K562 (cell line): ENCODE data around the gene ROMO1. TPM values are rescaled to one million over a fixed set of nuclear protein-coding genes. Genes with fewer than 3 reads are reported as not detected.
"Not testable (repeated sequence)": the region's sequence is repeated elsewhere in the genome, so short reads cannot be mapped to it uniquely, and the experiment has no call there.

ENCODE experiments used
- ATAC-seq: fragments of 200-7000 bp; cut with Tn5 transposase; 3 replicates; pipeline ENCODE4 v1.9.1; 2020; ENCODE audit warnings: moderate library complexity
- BruUV-seq: library from RNA; stranded (reverse); fragments of 400-500 nt; replicated peaks from 2 replicates; lab custom pipeline; 2021; lab: Mats Ljungman, UMichigan
- CTCF ChIA-PET: fragments of 300-600 bp; formaldehyde crosslinking; extraction: SDS; loops from one replicate; lab custom pipeline; 2021; ENCODE audit warnings: low intra/inter-chr PET ratio; lab: Yijun Ruan, JAX
- POLR2A ChIA-PET: fragments of 300-600, 350-650 bp; sonication (Branson Sonifier 250); formaldehyde crosslinking; extraction: SDS; loops from one replicate; lab custom pipeline; 2021; ENCODE audit warnings: antibody characterized with exemption, inconsistent platforms; lab: Yijun Ruan, JAX
- DNase-seq, 4 experiments: peaks; one replicate each; pipeline versions ENCODE4 v3.0.0 to v3.0.0-alpha.2; 2011 to 2018; ENCODE audit warnings: low spot score in 3 of 4, mixed read lengths in 3 of 4; ENCODE audit errors: extremely low read depth in 1 of 4
- FAIRE-seq: peaks from 2 replicates; lab custom pipeline; 2011; peaks lifted over from hg19 to GRCh38; lab: Jason Lieb, UNC
- H2AFZ ChIP-seq: 2 replicates; pipeline ENCODE4 v1.6.0; 2011; ENCODE audit warnings: low read depth, low read length, control low read depth, inconsistent platforms
- H3K27ac ChIP-seq: fragments of 200-600 bp; 3 replicates; pipeline ENCODE4 v1.8.0; 2011; ENCODE audit warnings: low read depth, mild to moderate bottlenecking, control low read depth, inconsistent platforms, low read length, moderate library complexity, mixed read lengths; ENCODE audit errors: extremely low read depth
- H3K27me3 ChIP-seq, 2 experiments: fragments of 300-600 bp in 1 of 2; 2 replicates in 1 of 2; 3 replicates in 1 of 2; pipeline versions ENCODE4 v1.6.0 to v1.8.0; 2011; ENCODE audit warnings: inconsistent platforms in 2 of 2, low read length in 2 of 2, mild to moderate bottlenecking in 1 of 2, mixed read lengths in 1 of 2, moderate library complexity in 1 of 2; ENCODE audit not compliant: control insufficient read depth in 2 of 2, insufficient read depth in 2 of 2
- H3K36me3 ChIP-seq: fragments of 300-600 bp; 3 replicates; pipeline ENCODE4 v1.8.0; 2011; ENCODE audit warnings: mild to moderate bottlenecking, low read length, inconsistent platforms; ENCODE audit not compliant: control insufficient read depth, insufficient read depth
- H3K4me1 ChIP-seq, 2 experiments: fragments of 200-600 bp in 1 of 2; replicated peaks in 1 of 2; 2 replicates in 1 of 2; 3 replicates in 1 of 2; pipeline versions ENCODE4 v1.5.1 to v1.8.0; 2011; ENCODE audit warnings: inconsistent platforms in 2 of 2, low read length in 2 of 2, mild to moderate bottlenecking in 1 of 2, mixed read lengths in 1 of 2, moderate library complexity in 1 of 2; ENCODE audit not compliant: control insufficient read depth in 2 of 2, insufficient read depth in 2 of 2
- H3K4me2 ChIP-seq: 2 replicates; pipeline ENCODE4 v1.6.1; 2011; ENCODE audit warnings: low read length, control low read depth, inconsistent platforms, mixed read lengths; ENCODE audit not compliant: insufficient read depth
- H3K4me3 ChIP-seq: fragments of 200-600 bp; sonication (generic), shearing (Covaris generic); 2 replicates; pipeline ENCODE4 v1.5.1; 2016; ENCODE audit warnings: control low read depth, inconsistent platforms
- H3K79me2 ChIP-seq: fragments of 200-600 bp; 3 replicates; pipeline ENCODE4 v1.8.0; 2011; ENCODE audit warnings: low read length, inconsistent platforms; ENCODE audit not compliant: control insufficient read depth, insufficient read depth
- H3K9ac ChIP-seq, 2 experiments: 2 replicates each; pipeline versions ENCODE4 v1.6.0 to v1.6.1; 2011; ENCODE audit warnings: low read depth in 2 of 2, low read length in 2 of 2, control low read depth in 1 of 2, inconsistent platforms in 1 of 2, mild to moderate bottlenecking in 1 of 2, mixed read lengths in 1 of 2; ENCODE audit not compliant: insufficient read depth in 1 of 2
- H3K9me1 ChIP-seq: one replicate; pipeline ENCODE4 v1.6.0; 2011; ENCODE audit warnings: inconsistent platforms, mild to moderate bottlenecking, low read length, moderate library complexity; ENCODE audit not compliant: control insufficient read depth, insufficient read depth
- H3K9me3 ChIP-seq: replicated peaks from 2 replicates; pipeline ENCODE4 v1.5.1; 2011; ENCODE audit warnings: low read depth, low read length, inconsistent platforms; ENCODE audit not compliant: control insufficient read depth, insufficient read depth
- H4K20me1 ChIP-seq: replicated peaks from 2 replicates; pipeline ENCODE4 v1.6.1; 2011; ENCODE audit warnings: low read length, inconsistent platforms, mixed read lengths; ENCODE audit not compliant: control insufficient read depth, insufficient read depth
- FOXA1 ChIP-seq: fragments of 450-650 bp; IDR thresholded peaks from 2 replicates; pipeline ENCODE4 v1.6.1; 2016; ENCODE audit warnings: mild to moderate bottlenecking, borderline replicate concordance
- KAT8 ChIP-seq: fragments of 450-650 bp; IDR thresholded peaks from 2 replicates; pipeline ENCODE4 v1.6.1; 2016; ENCODE audit warnings: low read depth, mild to moderate bottlenecking
- POLR2A ChIP-seq: fragments of 450-650 bp; conservative IDR thresholded peaks from 2 replicates; pipeline ENCODE4 v1.6.1; 2016
- SUPT5H ChIP-seq: fragments of 450-650 bp; IDR thresholded peaks from 2 replicates; pipeline ENCODE4 v1.6.1; 2016
- WGBS: fragments of 100-300 bp; shearing (Covaris generic); methylation state at CpG from one replicate; pipeline ENCODE4 v1.1.6; 2016; ENCODE audit warnings: low coverage, mixed read lengths; ENCODE audit not compliant: insufficient coverage; ENCODE audit errors: missing lambda C conversion rate; 5-methylcytosine and 5-hydroxymethylcytosine counted together
- in situ Hi-C: fragments of 300-500 bp; cut with MboI; formaldehyde crosslinking; loops from 4 replicates; pipeline ENCODE4 v1.15.0; 2018; ENCODE audit warnings: inconsistent platforms, mixed read lengths
- intact Hi-C: fragments of 100-400 bp; cut with micrococcal nuclease; formaldehyde crosslinking; loops from 2 replicates; pipeline ENCODE4 v1.14.2; 2022
- polyA plus RNA-seq, 8 experiments: library from polyadenylated mRNA; depleted of rRNA in 4 of 8; stranded (reverse) in 5 of 8; unstranded in 3 of 8; fragments of >200 nt; fragmentation: Nextera tagmentation in 2 of 8; fragmentation: Illumina TruSeq in 1 of 8; extraction: Ambion mirVana in 2 of 8; extraction: Trizol in 1 of 8; gene quantifications; 2 replicates each; pipeline versions ENCODE4 v1.2.1 to v1.2.3, GENCODE V29; 2011 to 2014; ENCODE audit warnings: inconsistent platforms in 1 of 8, missing spikeins in 1 of 8
- total RNA-seq, 7 experiments: library from RNA; depleted of rRNA in 6 of 7; stranded (reverse); fragments of >200 nt in 6 of 7; fragmentation: Illumina TruSeq in 2 of 7; extraction: Trizol in 2 of 7; gene quantifications; 2 replicates each; pipeline versions ENCODE4 v1.2.1 to v1.2.3, GENCODE V29; 2011 to 2021; ENCODE audit warnings: low replicate concordance in 1 of 7

ROMO1 gene
- total and polyA plus RNA-seq, 9 of the 15 experiments (the other 6 are each of a cell fraction or from before 2014, with no cell fraction given) = 31.8 to 741 (median 226) TPM

DNA sequence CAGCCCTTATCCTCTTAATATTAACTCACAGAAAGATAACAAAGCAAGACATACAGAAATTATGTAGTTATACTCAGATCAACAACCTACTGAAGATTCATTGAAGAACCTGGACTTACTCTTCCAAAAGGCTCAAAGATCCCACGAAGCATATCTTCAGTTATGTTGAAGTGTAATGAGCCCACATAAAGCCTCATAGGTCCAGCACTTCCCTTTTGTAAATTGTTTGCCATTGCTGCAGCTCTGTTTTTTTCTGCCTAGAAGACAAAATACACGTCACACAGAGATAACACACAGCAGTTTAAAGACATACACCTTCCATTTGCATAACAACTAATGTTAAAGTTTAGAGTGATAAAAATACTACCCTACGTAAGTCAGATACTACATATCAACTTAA lies 22.4 kb downstream of the ROMO1 start (continued):
- TF ChIP-seq FOXA1 (no peak), KAT8 (no peak)

DNA sequence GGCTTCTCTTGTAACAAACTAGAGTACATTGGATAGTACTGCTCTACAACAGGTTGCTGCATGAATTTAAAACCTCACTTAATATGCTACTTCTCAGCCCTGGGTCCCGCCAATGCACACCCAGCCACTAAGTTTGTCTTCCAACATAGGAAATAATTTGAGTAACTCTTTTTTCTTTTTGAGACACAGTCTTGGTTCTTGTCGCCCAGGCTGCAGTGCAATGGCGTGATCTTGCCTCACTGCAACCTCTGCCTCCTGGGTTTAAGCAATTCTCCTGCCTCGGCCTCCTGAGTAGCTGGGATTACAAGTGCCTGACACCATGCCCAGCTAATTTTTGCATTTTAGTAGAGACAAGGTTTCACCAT lies 24.1 kb downstream of the ROMO1 start:
- H3K9me1 ChIP-seq, BruUV-seq, ATAC-seq, H3K9ac ChIP-seq, CTCF ChIA-PET, H3K4me2 ChIP-seq, H3K27me3 ChIP-seq, in situ Hi-C loops, H3K4me3 ChIP-seq, H2AFZ ChIP-seq, H3K27ac ChIP-seq, intact Hi-C loops, FAIRE-seq, DNase-seq, H3K4me1 ChIP-seq, H3K9me3 ChIP-seq: not testable (repeated sequence)
- peaks cover 96% of the 10 kb centered on the region for H3K36me3 ChIP-seq
- WGBS = 93% methylated on average over 4 of the region's 4 CpGs
- peaks cover 84% of the 10 kb centered on the region for H3K79me2 ChIP-seq
- peak; percentile 25; the same call in 1 of the 2 replicates for TF ChIP-seq SUPT5H
- POLR2A ChIA-PET = interaction anchor here (0.6 to 7.2 kb wide), 4 partner anchors 9 to 59 kb away, joined by 3 to 102 read pairs (median 4); partner anchors contain the start of genes NFS1 and ROMO1
- peaks cover 24% of the 10 kb centered on the region for H4K20me1 ChIP-seq

DNA sequence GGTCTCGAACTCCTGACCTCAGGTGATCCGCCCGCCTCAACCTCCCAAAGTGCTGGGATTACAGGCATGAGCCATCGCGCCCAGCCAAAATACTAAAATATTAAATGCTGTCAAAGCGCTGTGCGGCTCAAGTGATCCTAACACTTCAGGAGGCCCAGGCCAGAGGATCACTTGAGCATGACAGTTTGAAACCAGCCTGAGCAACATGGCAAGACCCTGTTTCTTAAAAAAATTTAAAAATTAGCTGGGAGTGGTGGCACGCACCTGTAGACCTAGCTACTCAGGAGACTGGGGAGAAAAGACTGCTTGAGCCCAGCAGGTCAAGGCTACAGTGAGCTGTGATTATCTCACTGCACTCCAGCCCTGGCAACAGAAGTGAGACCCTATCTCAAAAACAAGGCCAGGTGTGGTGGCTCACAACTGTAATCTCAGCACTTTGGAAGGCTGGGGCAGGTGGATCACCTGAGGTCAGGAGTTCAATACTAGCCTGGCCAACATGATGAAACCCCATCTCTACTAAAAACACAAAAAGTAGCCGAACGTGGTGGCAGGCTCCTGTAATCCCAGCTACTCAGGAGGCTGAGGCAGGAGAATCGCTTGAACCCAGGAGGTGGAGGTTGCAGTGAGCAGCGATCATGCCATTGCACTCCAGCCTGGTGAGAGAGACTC lies 24.6 kb downstream of the ROMO1 start:
- H3K9me3 ChIP-seq, H3K9me1 ChIP-seq, H3K4me1 ChIP-seq, in situ Hi-C loops, DNase-seq, BruUV-seq, CTCF ChIA-PET, FAIRE-seq, intact Hi-C loops, H2AFZ ChIP-seq, H3K4me2 ChIP-seq, H3K27ac ChIP-seq, H3K9ac ChIP-seq, H3K4me3 ChIP-seq, ATAC-seq, H3K27me3 ChIP-seq: not testable (repeated sequence)
- POLR2A ChIA-PET = interaction anchor here (0.6 to 7.2 kb wide), 6 partner anchors 9 to 58 kb away, joined by 3 to 102 read pairs (median 7); partner anchors contain the start of genes NFS1 and ROMO1
- H4K20me1 ChIP-seq = peaks cover 24% of the 10 kb centered on the region
- peaks cover 96% of the 10 kb centered on the region for H3K36me3 ChIP-seq
- WGBS = 98% methylated on average over 12 of the region's 12 CpGs
- H3K79me2 ChIP-seq = peaks cover 87% of the 10 kb centered on the region
- TF ChIP-seq SUPT5H = 0 out of 2 replicates have a peak, but pooled peaks have one; percentile 5
- peak; percentile 20; the same call in 1 of the 2 replicates for TF ChIP-seq POLR2A
